B cell (primary cell): ENCODE data around the gene TRIM52. TPM values are rescaled to one million over a fixed set of nuclear protein-coding genes. Genes with fewer than 3 reads are reported as not detected.

ENCODE experiments used
- ATAC-seq: fragments of 200-7000 bp; cut with Tn5 transposase; one replicate; pipeline ENCODE4 v1.10.0; 2021; ENCODE audit warnings: low read depth, mild to moderate bottlenecking, moderate number of reproducible peaks, moderate library complexity
- CTCF ChIA-PET: fragments of 350-600 bp; sonication (Branson Sonifier 250); formaldehyde crosslinking; loops from one replicate; lab custom pipeline; 2021; ENCODE audit warnings: antibody characterized with exemption, inconsistent platforms; lab: Charles Lee
- POLR2A ChIA-PET: fragments of 350-600 bp; sonication (Branson Sonifier 250); formaldehyde crosslinking; loops from one replicate; lab custom pipeline; 2021; ENCODE audit warnings: antibody characterized with exemption; lab: Charles Lee
- DNase-seq: peaks from one replicate; pipeline ENCODE4 v3.0.0; 2013
- H2AFZ ChIP-seq: 2 replicates; pipeline ENCODE4 v1.6.1; 2012; ENCODE audit warnings: mild to moderate bottlenecking, low read depth, low read length; ENCODE audit not compliant: insufficient read depth, poor library complexity, severe bottlenecking
- H3K27ac ChIP-seq, 2 donors: 1 replicate in 1 of 2; 2 replicates in 1 of 2; pipeline ENCODE4 v1.5.1; 2012 to 2013; ENCODE audit warnings: low read length in 2 of 2, mild to moderate bottlenecking in 2 of 2, moderate library complexity in 1 of 2
- H3K27me3 ChIP-seq, 4 experiments: fragments of 200-600 bp in 1 of 4; sonication (generic) in 1 of 4; replicated peaks in 1 of 4; 1 replicate in 2 of 4; 2 replicates in 2 of 4; pipeline versions ENCODE4 v1.6.1 to v1.7.0; 2013 to 2016; ENCODE audit warnings: low read length in 3 of 4, mild to moderate bottlenecking in 2 of 4, mixed read lengths in 1 of 4, moderate library complexity in 1 of 4; ENCODE audit not compliant: insufficient read depth in 4 of 4, control insufficient read depth in 3 of 4; ENCODE audit errors: control extremely low read depth in 1 of 4
- H3K36me3 ChIP-seq, 2 experiments: replicated peaks in 1 of 2; 1 replicate in 1 of 2; 2 replicates in 1 of 2; pipeline versions ENCODE4 v1.6.1 to v1.7.1; 2013; ENCODE audit warnings: low read length in 1 of 2; ENCODE audit not compliant: insufficient read depth in 2 of 2, control insufficient read depth in 1 of 2; ENCODE audit errors: control extremely low read depth in 1 of 2, extremely low read depth in 1 of 2
- H3K4me1 ChIP-seq, 2 donors: fragments of 200-600 bp in 1 of 2; sonication (generic) in 1 of 2; 1 replicate in 1 of 2; 2 replicates in 1 of 2; pipeline versions ENCODE4 v1.5.1 to v1.6.1; 2013 to 2017; ENCODE audit warnings: low read length in 2 of 2; ENCODE audit not compliant: control insufficient read depth in 2 of 2, insufficient read depth in 2 of 2
- H3K4me2 ChIP-seq: replicated peaks from 2 replicates; pipeline ENCODE3; 2012; ENCODE audit warnings: mild to moderate bottlenecking, low read depth, low read length; ENCODE audit not compliant: poor library complexity, severe bottlenecking
- H3K4me3 ChIP-seq, 5 experiments: fragments of 200-600 bp in 1 of 5; sonication (generic) in 1 of 5; 1 replicate in 3 of 5; 2 replicates in 2 of 5; pipeline versions ENCODE4 v1.5.1 to v1.7.0; 2011 to 2016; ENCODE audit warnings: low read length in 4 of 5, mild to moderate bottlenecking in 4 of 5, low read depth in 2 of 5, control low read depth in 1 of 5, moderate library complexity in 1 of 5; ENCODE audit not compliant: insufficient read depth in 1 of 5; ENCODE audit errors: control extremely low read depth in 1 of 5, extremely low read depth in 1 of 5
- H3K79me2 ChIP-seq: fragments of 200-600 bp; sonication (generic); one replicate; pipeline ENCODE4 v1.6.0; 2016; ENCODE audit warnings: low read length; ENCODE audit not compliant: control insufficient read depth, insufficient read depth
- H3K9ac ChIP-seq: fragments of 200-600 bp; sonication (generic); 2 replicates; pipeline ENCODE4 v1.6.1; 2017; ENCODE audit warnings: mild to moderate bottlenecking, low read length, moderate library complexity
- H3K9me3 ChIP-seq, 3 donors: one replicate each; pipeline versions ENCODE4 v1.6.1 to v1.7.1; 2013; ENCODE audit warnings: low read length in 2 of 3; ENCODE audit not compliant: control insufficient read depth in 2 of 3, insufficient read depth in 1 of 3; ENCODE audit errors: control extremely low read depth in 1 of 3
- H4K20me1 ChIP-seq: 2 replicates; pipeline ENCODE4 v1.6.0; 2012; ENCODE audit warnings: mild to moderate bottlenecking, low read length; ENCODE audit not compliant: insufficient read depth, control insufficient read depth, poor library complexity, severe bottlenecking
- H3K27ac Mint-ChIP-seq: one replicate; pipeline ENCODE4 v1.8.0; 2021; ENCODE audit warnings: mixed read lengths
- H3K27me3 Mint-ChIP-seq: one replicate; pipeline ENCODE4 v1.8.0; 2021; ENCODE audit warnings: mixed read lengths
- H3K4me1 Mint-ChIP-seq: one replicate; pipeline ENCODE4 v1.8.0; 2021; ENCODE audit warnings: mixed read lengths
- H3K4me3 Mint-ChIP-seq: one replicate; pipeline ENCODE4 v1.8.0; 2021; ENCODE audit warnings: mixed read lengths
- H3K9me3 Mint-ChIP-seq: one replicate; pipeline ENCODE4 v1.8.0; 2022; ENCODE audit warnings: mixed read lengths; ENCODE audit not compliant: insufficient read depth
- CTCF ChIP-seq: fragments of 200-600 bp; IDR thresholded peaks from one replicate; pipeline ENCODE4 v1.8.0; 2022; ENCODE audit warnings: antibody characterized with exemption, mild to moderate bottlenecking
- EZH2 ChIP-seq: IDR thresholded peaks from 2 replicates; pipeline ENCODE4 v1.6.1; 2012; ENCODE audit warnings: borderline replicate concordance, low read depth, mild to moderate bottlenecking, moderate library complexity, low read length; ENCODE audit not compliant: insufficient read depth, poor library complexity, severe bottlenecking
- WGBS: methylation state at CpG from one replicate; pipeline ENCODE4 v1.1.5; 2013; ENCODE audit warnings: missing lambda C conversion rate; ENCODE audit not compliant: insufficient coverage; 5-methylcytosine and 5-hydroxymethylcytosine counted together
- intact Hi-C: fragments of 100-400 bp; cut with micrococcal nuclease; formaldehyde crosslinking; loops from one replicate; pipeline ENCODE4 v1.10.0; 2022
- polyA plus RNA-seq: library from polyadenylated mRNA; depleted of rRNA; stranded (reverse); fragments of >200 nt; gene quantifications from 2 replicates; pipeline ENCODE4 v1.2.3, GENCODE V29; 2012
- total RNA-seq, 2 donors: library from RNA; stranded (reverse); fragments of 120-200 nt in 1 of 2; gene quantifications; 1 replicate in 1 of 2; 2 replicates in 1 of 2; pipeline versions ENCODE4 v1.2.3 to v1.2.4, GENCODE V29; 2013 to 2022

TRIM52 gene
- total and polyA plus RNA-seq, 2 donors (not counting 1 experiment from before 2014, with no cell fraction given): 29.9 to 61.3 TPM

DNA sequence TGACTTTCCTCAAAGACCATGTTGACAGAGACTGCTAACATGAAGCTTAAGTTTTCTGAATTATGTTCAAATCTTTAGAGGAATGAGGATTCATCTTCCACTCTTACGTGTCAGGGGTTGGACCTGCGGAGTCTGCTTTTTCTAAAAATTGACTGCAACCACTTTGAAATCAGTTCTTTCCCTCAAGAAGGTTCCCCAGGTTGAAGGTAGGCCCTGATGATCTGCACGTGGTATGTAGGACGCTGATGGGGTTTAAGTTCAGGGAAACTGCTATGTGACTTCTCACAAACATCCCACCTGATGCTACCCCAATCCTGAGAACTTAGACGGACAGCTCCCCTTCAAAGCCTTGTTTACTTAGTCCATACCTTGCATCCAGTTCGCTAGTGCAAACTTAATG lies 24.5 kb downstream of the TRIM52 start:
- Histone ChIP-seq H3K4me1 (peaks cover under 1 to 1% of the 10 kb centered on the region in 2 donors), H3K27me3 (no peaks in the 10 kb centered on the region), H3K4me2 (no peak overlapping the region), H3K27ac (no peak overlapping the region), H3K4me3 (no peak overlapping the region), H4K20me1 (peaks cover 46% of the 10 kb centered on the region), H3K9ac (no peak overlapping the region), H3K9me3 (no peaks in the 10 kb centered on the region), H3K79me2 (peaks cover 12% of the 10 kb centered on the region), H2AFZ (no peak overlapping the region), H3K36me3 (peaks cover 11 to 93% of the 10 kb centered on the region in 2 experiments)
- H3K27ac Mint-ChIP-seq: no peak overlapping the region
- no peaks in the 10 kb centered on the region for H3K9me3 Mint-ChIP-seq
- DNase-seq (no peak), ATAC-seq (no peak)
- H3K4me1 Mint-ChIP-seq: peaks cover 12% of the 10 kb centered on the region
- TF ChIP-seq CTCF (no peak), EZH2 (no peak)
- POLR2A ChIA-PET: interaction anchor here (0.6 kb wide), 1 partner anchor 50 kb away, joined by 8 read pairs; no protein-coding TSS in a partner anchor
- no CpG with 5 or more reads among the region's 6 CpGs for WGBS
- intact Hi-C loops: no loop called here
- no peaks in the 10 kb centered on the region for H3K27me3 Mint-ChIP-seq
- CTCF ChIA-PET: no interaction called here
- no peak overlapping the region for H3K4me3 Mint-ChIP-seq

GRCh38 chr5:181235689-181236366 lies 25.1 kb downstream of the TRIM52 start:
- TF ChIP-seq CTCF: no peak
- H3K27me3 Mint-ChIP-seq: no peaks in the 10 kb centered on the region
- H3K27ac Mint-ChIP-seq: no peak overlapping the region
- Histone ChIP-seq H3K9ac (no peak overlapping the region), H3K79me2 (peaks cover 9% of the 10 kb centered on the region), H2AFZ (no peak overlapping the region), H3K27me3 (no peaks in the 10 kb centered on the region), H3K36me3 (peaks cover 11 to 93% of the 10 kb centered on the region in 2 experiments), H3K27ac (no peak overlapping the region), H3K9me3 (no peaks in the 10 kb centered on the region), H3K4me2 (no peak overlapping the region), H3K4me3 (no peak overlapping the region), H3K4me1 (no peaks in the 10 kb centered on the region), H4K20me1 (peaks cover 41% of the 10 kb centered on the region)
- CTCF ChIA-PET: interaction anchor here (1.0 to 1.1 kb wide), 2 partner anchors 13 to 52 kb away, joined by 3 read pairs; no protein-coding TSS in a partner anchor
- no peaks in the 10 kb centered on the region for H3K9me3 Mint-ChIP-seq
- H3K4me1 Mint-ChIP-seq: peaks cover 9% of the 10 kb centered on the region
- 94% methylated on average over 2 of the region's 5 CpGs for WGBS
- DNase-seq (no peak), ATAC-seq (no peak)
- intact Hi-C loops: no loop called here
- H3K4me3 Mint-ChIP-seq: no peak overlapping the region
- POLR2A ChIA-PET: no interaction called here
